ENCODE data around the gene STK36. TPM values are rescaled to one million over a fixed set of nuclear protein-coding genes. Genes with fewer than 3 reads are reported as not detected.

Gene STK36
- polyA plus RNA-seq, 2 of the 4 experiments (the other 2 are of a cell fraction): 20.6 to 29.9 TPM

DNA sequence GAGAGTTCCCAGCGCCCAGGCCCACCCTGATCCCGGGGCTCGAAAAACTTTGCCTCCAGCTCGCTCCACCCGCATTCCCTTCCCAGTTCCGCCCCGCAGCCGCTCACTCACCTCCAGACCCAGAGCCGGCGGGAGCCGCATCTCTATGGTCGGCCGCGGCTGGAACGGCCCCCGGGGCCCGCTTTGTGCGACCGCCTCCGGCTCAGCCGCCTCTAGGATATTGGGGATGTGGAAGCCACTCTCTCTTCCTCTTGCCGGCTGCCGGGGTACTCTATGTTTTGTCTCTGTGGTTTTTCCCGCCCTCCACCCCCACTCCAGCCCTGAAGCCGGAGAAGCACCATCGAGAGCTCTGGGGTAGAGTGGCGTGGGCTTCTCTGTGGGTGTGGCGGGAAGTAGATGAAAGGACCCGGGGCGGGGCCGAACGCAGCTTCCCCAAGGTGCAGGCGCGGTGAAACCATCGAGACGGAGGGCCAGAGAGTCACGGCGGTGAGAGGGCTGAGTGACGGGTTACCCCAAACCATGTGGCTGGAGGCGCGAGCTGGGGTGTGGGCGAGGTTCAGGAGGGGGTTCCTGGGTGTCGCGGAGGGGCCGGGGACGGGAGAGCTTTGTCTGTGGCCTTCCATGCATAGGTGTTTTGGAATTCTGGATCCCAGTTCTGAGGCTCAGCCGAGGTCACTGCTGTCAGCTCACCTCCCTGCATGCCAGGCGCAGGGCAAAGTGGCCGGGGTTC, 12.5 kb upstream of the STK36 start, which contains the start of the genes BCS1L and ZNF142:
Gene BCS1L (plus strand): TSS at position 426 of the 730 bp plus-strand sequence. CDS start 1,305 bp downstream, outside the sequence.
Gene ZNF142 (minus strand): TSS at position 366 of the 730 bp plus-strand sequence. CDS start 3,194 bp downstream, outside the sequence.
- TF ChIP-seq TP53 (CRISPR knock-in tag; IDR thresholded peaks at IDR 0.05) (no peak), MYC (IDR thresholded peaks at IDR 0.05; ENCODE audit: borderline replicate concordance, low read length) (peak; percentile 49; the same call in 1 of the 2 replicates), RARB (CRISPR knock-in tag; IDR thresholded peaks at IDR 0.05) (no peak), CHD2 (IDR thresholded peaks at IDR 0.05; ENCODE audit: low read length, partially characterized antibody) (no peak), JUNB (IDR thresholded peaks at IDR 0.05) (no peak), HEYL (CRISPR knock-in tag; IDR thresholded peaks at IDR 0.05) (no peak), MAZ (IDR thresholded peaks at IDR 0.05; ENCODE audit: borderline replicate concordance, low read depth, low read length) (no peak), EHF (CRISPR knock-in tag; IDR thresholded peaks at IDR 0.05) (no peak), SREBF2 (IDR thresholded peaks at IDR 0.05) (no peak), NR3C1 (IDR thresholded peaks at IDR 0.05) (no peak), KDM5A (IDR thresholded peaks at IDR 0.05) (peak; percentile 47; the same call in 1 of the 2 replicates), KDM1A (IDR thresholded peaks at IDR 0.05; ENCODE audit: low read depth) (no peak), MAFK (IDR thresholded peaks at IDR 0.05; ENCODE audit: partially characterized antibody) (no peak), HDAC2 (IDR thresholded peaks at IDR 0.05) (no peak), ZC3H11A (IDR thresholded peaks at IDR 0.05) (no peak), FOSL2 (IDR thresholded peaks at IDR 0.05) (no peak), FOSL2 (CRISPR knock-in tag; IDR thresholded peaks at IDR 0.05) (0 out of 2 replicates have a peak, but pooled peaks have one; percentile 6), RNF2 (IDR thresholded peaks at IDR 0.05; ENCODE audit: borderline replicate concordance, low read depth) (no peak), BHLHE40 (IDR thresholded peaks at IDR 0.05; ENCODE audit: low read depth, low read length) (no peak), JUN (IDR thresholded peaks at IDR 0.05) (peak; percentile 14 to 84; a peak in 2 of 5 replicates), POLR2A (IDR thresholded peaks at IDR 0.05; ENCODE audit: low read length) (peak; percentile 91)
- TF ChIP-seq, protein P1, sequence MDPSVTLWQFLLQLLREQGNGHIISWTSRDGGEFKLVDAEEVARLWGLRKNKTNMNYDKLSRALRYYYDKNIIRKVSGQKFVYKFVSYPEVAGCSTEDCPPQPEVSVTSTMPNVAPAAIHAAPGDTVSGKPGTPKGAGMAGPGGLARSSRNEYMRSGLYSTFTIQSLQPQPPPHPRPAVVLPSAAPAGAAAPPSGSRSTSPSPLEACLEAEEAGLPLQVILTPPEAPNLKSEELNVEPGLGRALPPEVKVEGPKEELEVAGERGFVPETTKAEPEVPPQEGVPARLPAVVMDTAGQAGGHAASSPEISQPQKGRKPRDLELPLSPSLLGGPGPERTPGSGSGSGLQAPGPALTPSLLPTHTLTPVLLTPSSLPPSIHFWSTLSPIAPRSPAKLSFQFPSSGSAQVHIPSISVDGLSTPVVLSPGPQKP (IDR thresholded peaks at IDR 0.05; ENCODE audit: low read depth, low read length): no peak
- TF ChIP-seq, protein P2, sequence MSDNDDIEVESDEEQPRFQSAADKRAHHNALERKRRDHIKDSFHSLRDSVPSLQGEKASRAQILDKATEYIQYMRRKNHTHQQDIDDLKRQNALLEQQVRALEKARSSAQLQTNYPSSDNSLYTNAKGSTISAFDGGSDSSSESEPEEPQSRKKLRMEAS (IDR thresholded peaks at IDR 0.05): peak; percentile 98
- TF ChIP-seq, protein P3, sequence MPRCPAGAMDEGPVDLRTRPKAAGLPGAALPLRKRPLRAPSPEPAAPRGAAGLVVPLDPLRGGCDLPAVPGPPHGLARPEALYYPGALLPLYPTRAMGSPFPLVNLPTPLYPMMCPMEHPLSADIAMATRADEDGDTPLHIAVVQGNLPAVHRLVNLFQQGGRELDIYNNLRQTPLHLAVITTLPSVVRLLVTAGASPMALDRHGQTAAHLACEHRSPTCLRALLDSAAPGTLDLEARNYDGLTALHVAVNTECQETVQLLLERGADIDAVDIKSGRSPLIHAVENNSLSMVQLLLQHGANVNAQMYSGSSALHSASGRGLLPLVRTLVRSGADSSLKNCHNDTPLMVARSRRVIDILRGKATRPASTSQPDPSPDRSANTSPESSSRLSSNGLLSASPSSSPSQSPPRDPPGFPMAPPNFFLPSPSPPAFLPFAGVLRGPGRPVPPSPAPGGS (IDR thresholded peaks at IDR 0.05): peak; percentile 88; the same call in 1 of the 3 replicates
- TF ChIP-seq, protein P4, sequence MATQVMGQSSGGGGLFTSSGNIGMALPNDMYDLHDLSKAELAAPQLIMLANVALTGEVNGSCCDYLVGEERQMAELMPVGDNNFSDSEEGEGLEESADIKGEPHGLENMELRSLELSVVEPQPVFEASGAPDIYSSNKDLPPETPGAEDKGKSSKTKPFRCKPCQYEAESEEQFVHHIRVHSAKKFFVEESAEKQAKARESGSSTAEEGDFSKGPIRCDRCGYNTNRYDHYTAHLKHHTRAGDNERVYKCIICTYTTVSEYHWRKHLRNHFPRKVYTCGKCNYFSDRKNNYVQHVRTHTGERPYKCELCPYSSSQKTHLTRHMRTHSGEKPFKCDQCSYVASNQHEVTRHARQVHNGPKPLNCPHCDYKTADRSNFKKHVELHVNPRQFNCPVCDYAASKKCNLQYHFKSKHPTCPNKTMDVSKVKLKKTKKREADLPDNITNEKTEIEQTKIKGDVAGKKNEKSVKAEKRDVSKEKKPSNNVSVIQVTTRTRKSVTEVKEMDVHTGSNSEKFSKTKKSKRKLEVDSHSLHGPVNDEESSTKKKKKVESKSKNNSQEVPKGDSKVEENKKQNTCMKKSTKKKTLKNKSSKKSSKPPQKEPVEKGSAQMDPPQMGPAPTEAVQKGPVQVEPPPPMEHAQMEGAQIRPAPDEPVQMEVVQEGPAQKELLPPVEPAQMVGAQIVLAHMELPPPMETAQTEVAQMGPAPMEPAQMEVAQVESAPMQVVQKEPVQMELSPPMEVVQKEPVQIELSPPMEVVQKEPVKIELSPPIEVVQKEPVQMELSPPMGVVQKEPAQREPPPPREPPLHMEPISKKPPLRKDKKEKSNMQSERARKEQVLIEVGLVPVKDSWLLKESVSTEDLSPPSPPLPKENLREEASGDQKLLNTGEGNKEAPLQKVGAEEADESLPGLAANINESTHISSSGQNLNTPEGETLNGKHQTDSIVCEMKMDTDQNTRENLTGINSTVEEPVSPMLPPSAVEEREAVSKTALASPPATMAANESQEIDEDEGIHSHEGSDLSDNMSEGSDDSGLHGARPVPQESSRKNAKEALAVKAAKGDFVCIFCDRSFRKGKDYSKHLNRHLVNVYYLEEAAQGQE (IDR thresholded peaks at IDR 0.05): no peak
- TF ChIP-seq, protein P5, sequence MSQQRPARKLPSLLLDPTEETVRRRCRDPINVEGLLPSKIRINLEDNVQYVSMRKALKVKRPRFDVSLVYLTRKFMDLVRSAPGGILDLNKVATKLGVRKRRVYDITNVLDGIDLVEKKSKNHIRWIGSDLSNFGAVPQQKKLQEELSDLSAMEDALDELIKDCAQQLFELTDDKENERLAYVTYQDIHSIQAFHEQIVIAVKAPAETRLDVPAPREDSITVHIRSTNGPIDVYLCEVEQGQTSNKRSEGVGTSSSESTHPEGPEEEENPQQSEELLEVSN (IDR thresholded peaks at IDR 0.05; ENCODE audit: borderline replicate concordance, low read depth): peak; percentile 71
- DNase-seq (ENCODE audit: low read depth in 1 of 2, low spot score in 1 of 2) (peak; percentile 90 to 92), FAIRE-seq (no peak), ATAC-seq (peak; percentile 94 to 96)
- H3K9me3 ChIP-seq: no peaks in the 10 kb centered on the region
- CTCF ChIA-PET: interaction anchor here (0.6 to 7.8 kb wide), 17 partner anchors 11 to 376 kb away, joined by 3 to 76 read pairs (median 4); partner anchors contain the start of genes RNF25, STK36 and TTLL4
- H3K4me2 ChIP-seq: peak within 1 kb of the TSS; percentile 79
- H3K4me3 ChIP-seq: peak within 1 kb of the TSS; percentile 77
- H3K27ac ChIP-seq: peak within 1 kb of the TSS; percentile 93 to 95
- POLR2A ChIA-PET: interaction anchor here (0.6 to 4.0 kb wide), 5 partner anchors 13 to 431 kb away, joined by 3 to 37 read pairs (median 3); partner anchors contain the start of genes RNF25 and STK36
- H3K4me1 ChIP-seq: peaks cover 14% of the 10 kb centered on the region; the same call in 2 of the 3 replicates
- 1% methylated on average over 32 of the region's 49 CpGs for WGBS (ENCODE audit: missing lambda C conversion rate)
